ENCODE results near the gene CGNL1.

CGNL1 gene

DNA sequence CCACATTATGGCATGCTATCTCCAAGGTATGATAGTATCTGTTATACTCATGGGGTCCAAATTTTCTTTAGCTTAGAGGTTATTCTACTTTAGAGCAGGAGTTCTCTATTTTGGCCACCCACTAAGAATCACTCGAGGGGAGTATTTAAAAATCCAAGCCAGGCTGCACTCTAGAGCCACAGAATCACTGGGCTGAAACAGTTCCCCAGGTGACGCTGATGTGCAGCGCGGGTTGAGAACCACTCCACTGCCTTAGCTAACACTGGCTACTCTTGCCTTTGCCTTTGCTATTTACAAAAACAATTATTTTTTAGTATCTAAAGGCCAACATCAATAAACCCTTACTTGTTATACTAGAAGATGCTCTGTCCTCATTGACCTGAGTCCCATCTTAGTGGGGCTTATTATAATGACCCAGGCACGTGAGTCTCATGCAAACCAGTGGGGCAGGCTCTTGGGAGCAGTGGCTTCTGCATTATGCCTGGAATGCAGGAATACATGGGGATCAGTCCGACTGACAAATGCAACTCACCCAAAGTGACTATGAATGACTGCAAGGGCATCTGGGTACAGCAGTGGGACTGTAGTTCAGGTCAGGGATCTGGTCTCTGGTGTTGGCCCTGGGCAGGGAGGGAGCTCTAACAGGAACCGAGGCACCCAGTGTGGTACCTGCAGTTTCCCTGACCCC is 21.7 kb upstream of the CGNL1 start:
- no peak for DNase-seq

DNA sequence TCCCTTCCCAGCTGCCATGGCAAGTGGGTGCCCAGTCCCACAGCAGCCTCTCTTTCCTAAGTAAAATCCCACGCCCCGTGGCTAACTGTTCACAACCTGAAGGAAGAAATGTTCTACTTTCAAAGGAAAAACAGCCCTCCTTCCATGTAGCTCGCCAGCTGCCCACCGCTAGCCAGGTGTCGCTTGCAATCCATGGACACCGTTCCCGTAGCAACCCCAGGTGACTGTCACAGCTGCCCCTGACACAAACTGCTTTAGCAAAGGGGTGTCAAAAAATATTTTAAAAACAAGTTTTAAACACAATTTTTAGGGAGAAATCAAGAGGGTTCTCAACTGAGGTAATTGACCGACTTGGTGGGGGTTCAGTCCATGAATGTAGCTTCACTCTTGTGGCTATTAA is 21.0 kb upstream of the CGNL1 start:
- DNase-seq: no peak

DNA sequence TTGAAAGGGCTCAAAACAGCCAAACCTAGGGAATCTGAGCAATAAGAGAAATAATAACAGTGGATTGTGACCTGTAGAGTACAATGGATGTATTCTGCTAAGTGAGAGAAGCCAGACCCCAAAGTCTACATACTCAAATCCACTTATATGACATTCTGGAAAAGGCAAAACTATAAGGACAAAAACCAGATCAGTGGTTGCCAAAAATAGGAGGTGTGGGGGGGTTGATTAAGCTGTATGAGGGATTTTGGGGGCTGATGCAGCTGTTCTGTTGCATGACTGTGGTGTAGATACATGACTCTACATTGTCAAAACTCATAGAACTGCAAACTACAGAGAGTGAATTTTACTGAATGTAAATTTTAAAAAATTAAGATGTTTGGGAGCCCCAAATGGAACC is 20.1 kb upstream of the CGNL1 start:
- no peak for DNase-seq

DNA sequence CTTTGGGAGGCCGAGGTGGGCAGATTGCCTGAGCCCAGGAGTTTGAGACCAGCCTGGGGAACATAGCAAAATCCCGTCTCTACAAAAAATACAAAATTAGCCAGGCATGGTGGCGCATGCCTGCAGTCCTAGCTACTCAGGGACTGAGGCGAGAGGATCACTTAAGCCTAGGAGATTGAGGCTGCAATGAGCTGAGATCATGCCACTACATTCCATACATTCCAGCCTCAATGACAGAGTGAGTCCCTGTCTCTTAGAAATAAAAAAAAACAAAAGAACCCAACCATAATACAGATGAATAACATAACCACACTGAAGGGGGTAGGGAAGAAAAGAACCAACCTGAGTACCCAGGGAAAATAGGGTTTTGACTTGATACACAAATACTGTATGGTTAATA is 19.7 kb upstream of the CGNL1 start:
- DNase-seq: no peak

DNA sequence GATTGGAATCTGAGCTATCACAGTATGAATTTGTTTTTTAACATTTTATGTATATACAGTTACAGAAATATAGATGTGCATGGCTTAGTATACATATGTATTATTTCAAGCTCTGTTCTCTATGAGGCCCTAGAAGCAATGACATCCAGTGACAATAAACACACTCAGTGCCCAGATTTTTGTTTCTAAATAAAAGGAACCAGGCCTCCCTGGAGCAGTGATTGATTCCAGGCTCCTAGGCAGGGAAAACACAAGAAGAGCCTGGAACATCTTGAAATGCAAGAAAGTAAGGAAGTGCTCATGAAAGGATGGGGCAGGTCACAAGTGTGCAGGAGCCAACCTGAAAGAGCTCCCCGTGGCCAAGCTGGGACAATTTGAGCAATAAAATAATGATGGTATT is 18.5 kb upstream of the CGNL1 start:
- DNase-seq: no peak

DNA sequence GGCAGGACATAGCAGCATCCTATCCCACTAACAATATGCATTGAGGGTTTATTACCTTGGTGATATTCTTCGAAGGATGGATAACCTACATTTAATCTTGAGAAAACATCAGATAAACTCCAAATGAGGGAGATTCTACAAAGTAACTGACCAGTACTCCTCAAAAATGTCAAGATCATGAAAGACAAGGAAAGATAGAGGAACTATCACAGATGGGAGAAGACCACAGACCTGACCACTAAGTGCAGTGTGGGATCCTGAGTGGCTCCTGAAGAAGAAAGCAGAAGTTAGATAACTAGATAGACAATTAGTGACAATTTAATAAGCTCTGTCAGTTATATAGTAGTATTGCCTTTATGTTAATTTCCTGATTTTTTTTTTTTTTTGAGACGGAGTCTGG is 17.7 kb upstream of the CGNL1 start:
- DNase-seq: peak; percentile 83

DNA sequence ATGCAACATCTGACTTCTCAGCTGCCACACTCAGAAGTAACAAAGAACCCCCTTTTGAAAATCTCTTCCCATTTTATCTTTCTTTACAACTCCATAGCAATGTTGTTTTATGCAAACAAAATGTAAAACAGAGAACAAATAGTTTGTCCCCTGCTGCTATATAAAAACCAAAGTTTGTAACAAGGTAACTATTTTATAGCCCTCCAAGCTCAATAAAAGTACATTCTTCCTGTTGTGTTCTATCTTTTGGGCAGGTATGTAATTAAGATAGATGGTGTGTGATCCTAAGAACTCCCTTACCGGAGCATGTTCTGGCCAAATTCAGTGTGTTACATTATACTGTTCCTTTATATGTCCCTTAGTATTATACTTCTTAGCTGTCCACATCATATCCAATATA is 12.6 kb upstream of the CGNL1 start:
- no peak for DNase-seq

DNA sequence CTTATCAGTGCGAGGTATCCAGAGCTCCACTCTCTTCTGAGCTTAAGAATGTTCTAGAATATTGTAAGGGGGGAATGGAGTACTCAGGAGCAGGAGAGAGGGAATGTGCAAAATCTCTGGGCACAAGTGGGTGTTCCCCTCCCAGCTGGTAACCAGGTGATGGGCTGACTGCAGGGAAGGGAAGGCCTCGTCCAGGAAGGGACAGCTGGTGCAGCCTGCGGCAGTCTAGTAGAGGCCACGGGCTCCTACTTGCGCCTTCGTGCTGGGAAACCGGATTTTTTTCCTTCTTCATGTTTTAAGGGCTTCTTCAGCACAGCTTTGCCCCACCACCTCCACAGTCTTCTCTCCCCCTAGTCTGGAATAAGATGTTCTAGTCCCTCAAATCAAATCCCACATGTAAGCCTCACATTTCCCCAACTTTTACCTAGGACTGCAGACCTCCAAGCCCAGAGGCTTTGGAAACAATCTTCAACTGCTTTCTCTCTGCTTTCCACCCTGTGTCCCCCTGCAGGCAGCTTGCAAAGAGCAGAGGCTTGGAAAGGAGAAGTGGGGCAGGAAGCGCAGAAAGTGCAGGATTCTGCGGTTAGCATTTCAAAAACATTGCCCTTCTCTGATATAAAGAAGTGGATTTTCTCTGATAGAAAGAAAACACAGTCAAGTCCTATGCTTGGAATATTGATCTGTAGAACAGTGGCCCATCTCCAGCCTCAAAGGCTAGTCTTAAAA is 11.9 kb upstream of the CGNL1 start:
- DNase-seq: peak; percentile 81

DNA sequence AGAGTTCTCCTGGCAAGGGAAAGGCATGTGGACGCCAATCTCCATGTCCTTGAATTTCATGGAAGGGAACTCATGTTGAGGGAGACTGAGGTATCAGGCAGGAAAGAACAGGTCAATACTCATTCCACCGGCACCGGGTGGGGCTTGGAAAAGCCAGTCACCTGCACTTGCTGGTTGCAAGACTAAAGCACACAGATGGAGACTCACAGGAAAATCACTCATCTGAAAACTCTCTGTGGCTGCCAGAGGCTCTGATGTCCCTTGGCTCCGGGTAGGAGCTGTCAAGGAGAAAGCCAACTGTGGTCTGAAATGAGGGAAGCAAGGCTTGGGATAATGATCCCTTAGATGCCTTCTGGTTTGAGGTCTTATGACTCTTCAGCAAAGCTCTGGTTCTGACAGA is 8.7 kb upstream of the CGNL1 start:
- no peak for DNase-seq

DNA sequence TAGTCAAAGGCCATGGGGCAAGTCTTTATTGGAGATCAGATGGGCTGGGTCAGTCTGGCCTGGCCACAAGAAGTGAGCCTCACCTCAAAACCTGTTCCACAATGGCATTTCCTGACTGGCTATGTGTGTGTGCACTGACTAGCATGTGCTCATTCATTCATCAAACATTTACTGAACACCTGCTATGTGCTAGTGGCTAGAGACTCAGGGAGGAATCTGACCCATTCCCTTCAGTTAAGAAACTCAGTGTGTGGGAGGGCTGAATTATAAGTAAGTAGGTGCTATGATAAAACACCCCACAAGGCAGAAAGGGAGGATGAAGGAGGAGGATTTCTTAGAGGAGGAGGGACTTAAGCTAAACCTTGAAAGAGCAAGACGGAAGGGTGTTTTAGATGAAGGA is 5.4 kb upstream of the CGNL1 start:
- no peak for DNase-seq

DNA sequence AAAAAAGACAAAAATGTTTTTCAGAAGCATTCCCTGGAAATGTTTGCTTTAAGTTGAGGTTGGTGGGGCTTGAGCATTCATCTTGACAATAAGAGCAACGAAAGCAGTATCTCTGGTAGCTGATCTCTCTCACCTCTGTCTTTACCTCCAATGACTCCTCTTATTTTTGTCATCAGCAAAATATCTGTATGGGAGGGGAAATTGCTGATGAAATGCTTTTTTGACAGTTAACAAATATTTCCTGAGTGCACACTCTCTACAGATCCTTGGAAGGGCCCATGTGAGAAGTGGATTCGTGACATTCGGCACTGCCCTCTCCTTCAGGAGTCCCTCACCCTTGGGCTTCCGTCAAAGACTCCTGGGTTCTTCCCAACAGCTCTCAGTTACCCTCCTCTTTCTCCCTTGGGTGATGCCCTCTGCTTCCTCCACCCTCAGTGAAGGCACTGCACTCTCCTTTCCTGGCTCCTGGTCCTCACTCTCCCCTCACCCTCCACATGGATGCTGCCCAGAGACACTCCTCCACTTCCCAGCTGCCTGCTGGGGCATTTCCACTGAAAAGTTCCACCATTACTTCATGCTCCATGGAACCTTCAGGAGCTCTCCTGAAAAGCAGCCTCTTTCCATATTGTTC is 2.9 kb upstream of the CGNL1 start:
- no peak for DNase-seq

DNA sequence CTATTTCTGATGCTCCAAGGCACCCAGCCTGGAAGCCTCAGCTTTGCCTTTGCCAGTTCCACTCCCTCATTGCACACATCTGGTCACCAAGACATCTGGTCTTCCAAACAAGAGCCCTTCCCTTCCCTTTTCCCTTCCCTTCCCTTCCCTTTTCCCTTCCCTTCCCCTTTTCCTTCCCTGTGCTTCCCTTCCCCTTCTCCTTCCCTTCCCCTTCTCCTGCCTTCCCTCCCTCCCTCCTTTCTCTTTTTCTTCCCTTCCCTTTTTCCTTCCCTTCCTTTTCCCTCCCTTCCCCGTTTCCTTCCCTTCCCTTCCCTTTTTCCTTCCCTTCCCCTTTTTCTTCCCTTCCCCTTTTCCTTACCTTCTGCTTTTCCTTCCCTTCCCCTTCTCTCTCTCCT is 2.4 kb upstream of the CGNL1 start:
- no peak for DNase-seq

DNA sequence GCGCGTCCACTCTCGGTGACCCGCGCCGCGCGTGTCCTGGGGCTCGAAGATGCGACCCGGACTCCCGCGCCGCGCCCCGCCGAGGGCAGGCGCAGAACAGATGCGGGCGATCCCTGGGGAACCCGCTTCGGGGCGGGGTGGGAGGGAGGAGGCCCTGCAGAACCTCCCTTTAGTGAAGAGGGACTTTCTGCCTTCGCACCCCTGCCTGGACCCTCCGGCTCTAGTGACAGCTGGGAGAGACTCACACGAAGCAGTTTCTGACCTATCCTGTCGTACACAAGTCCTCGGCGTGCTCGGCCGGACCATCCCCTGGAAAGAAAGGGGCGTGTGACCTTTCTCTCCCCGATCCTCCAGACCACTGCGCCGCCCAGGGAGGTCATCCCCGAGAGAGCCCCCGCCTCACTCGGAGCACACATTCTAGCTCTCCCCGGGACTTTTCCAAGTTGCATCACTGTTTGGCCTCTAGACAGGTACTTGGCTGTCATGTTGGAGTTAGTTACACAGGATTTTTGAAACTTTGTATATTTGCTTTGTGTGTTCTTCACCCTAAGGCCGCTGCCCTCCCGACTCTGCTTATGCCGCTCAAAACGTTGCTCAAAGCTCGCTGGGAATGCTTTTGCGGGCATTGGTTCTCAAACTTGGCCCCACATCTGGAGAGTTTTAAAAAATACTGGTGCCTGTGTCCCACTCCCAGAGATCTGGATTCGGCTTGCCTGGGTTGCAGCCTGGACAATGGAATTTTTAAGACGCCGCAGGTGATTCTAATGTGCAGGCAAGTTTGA is 582 bp downstream of the CGNL1 start:
- no peak for DNase-seq

DNA sequence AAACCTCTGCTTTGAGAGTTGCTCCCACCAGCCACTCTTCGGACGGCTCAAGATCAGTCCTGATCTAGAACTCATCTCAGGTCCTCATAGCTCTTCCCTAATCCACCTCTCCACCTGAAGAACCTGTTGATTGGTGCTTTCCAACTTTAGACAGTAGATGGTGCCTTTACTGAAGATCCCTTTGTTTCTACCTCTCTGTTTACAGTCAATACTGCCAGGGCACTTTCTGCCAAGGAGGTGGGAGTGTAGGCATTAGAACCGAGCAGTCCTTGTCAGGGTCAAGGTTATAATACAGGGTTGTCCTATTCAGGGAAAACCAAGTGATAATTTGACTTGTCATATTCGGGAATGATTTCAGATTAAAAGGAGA is 1.2 kb downstream of the CGNL1 start:
- no peak for DNase-seq

DNA sequence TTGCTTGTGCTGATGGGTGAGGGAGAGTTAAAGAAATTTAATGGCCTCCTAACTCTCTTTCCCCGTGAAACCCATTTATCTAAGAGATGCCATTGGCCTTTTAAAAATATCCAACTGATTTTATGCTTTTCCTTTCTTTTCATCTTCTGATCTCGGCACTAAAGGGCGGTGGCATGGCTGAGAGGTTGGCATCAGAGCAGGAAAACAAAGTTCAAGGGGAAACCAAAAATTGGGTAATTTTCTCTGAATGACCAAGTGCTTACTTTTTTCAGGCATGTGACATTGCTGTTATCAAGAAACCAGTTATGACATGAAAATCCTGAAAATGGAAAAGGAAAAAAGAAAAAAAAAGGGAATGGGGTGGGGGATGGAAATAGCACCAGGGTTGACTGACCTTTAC is 3.2 kb downstream of the CGNL1 start:
- DNase-seq: no peak

DNA sequence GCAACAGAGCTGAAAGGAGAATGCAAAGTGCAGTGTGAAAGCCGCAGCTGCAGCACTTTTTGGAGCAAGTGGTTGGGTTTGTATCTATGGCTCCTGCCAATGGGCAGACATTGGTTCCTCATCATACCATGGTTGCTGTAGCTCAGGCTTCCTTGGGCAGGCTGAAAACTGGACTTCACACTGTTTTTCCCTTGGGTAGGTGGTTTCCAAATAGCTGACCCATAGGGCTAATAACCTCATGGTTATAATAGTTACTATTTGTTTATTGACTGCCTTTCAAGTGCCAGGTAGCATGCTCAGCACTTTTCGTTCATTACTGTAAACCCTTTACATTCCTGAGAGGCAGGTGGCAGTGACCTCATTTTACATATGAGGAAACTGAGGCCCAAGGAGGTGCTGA is 4.5 kb downstream of the CGNL1 start:
- no peak for DNase-seq

DNA sequence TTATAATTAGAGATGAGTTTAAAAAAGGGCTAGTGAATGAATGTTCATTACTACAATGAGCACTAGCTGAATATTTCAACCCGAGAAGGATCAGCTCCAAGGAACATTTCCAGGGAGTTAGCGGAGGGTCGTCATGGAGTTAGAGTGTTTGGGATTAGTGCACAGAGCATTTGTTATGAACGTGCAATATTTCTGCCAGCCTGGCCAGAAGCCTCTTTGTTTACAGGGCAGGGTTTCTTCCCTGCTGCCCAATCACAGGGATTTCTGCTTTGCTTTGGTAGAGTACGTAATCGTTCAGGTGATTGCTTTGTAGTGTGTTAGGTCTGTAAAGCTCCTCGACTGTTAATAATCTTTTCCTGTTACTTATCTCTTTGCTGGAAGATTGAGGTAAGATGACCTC is 5.9 kb downstream of the CGNL1 start:
- no peak for DNase-seq

DNA sequence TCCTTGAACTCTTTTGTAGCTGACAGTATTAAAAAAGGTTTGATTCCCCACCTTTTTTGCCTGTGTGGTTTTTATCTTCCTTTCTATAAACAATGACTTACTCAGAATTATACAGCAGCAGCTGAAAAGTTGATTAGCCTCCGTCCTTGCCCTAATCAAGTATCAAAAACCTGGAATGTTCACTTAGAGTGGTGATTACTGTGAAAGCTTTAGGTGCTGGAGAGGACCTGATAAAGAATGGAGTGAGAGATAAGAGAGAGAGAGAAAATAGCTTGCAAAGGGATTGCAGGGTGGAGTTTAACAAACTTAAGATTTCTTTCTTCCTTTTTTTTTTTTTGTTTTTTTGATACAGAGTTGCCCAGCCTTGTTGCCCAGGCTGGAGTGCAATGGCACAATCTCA is 6.7 kb downstream of the CGNL1 start:
- no peak for DNase-seq

DNA sequence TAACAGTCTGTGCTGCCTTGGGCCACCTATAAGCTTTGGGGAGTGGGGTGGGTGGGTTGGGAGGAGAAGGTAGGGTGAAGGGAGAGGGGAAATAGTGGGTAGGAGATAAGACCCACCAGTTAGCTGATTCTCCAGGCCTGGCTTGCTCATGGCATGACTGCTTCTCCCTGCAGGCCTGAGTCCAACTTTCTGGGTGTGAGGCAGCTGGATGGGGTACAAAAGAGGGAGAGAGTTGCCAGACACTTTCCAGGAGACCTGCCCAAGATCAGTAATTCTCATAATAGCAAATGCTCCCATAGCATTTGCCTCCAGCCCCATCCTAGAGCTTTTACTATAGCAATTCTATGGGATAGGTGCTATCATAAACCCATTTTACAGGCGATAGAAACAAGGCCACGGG is 7.7 kb downstream of the CGNL1 start:
- no peak for DNase-seq

DNA sequence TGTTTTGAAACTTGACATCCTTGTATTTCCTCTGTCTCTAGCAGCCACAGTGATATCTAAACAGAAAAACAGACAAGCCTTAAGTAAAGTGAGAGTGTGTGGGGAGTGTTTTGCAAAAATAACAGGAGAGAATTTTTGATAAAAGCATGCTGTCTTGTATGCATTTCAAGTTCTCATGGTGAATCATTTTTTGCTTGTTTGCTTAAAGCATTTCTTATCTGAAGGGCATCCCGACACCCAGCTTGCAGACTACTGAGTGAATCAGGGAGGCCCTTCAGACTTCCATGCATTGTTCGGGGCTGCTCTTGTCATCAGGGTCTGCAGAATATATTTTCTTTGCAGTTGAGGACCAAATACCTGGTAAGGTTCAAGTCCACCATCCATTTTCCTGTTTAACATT is 8.5 kb downstream of the CGNL1 start:
- no peak for DNase-seq

DNA sequence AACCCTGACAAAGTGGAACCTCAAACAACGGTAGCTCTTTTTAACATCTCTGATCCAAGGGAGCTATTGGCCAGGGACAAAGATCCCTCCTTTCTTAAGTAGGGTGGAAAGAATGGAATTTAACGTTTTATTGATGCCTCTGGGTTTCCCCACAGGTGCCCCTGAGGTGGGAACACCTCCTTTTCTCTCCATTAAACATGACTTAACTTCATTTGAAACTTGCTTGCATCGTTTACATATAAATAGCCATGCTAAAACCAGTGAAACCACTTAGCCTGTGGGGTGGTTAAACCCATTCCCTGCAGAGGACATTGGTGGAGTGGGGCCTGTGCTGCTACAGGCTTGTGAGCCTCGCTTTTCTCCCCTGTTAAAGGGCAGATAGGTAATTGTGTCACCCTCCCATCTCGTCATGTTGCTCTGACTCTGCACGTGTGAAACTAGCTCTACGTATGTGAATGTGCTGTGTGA is 9.7 kb downstream of the CGNL1 start:
- no peak for DNase-seq

DNA sequence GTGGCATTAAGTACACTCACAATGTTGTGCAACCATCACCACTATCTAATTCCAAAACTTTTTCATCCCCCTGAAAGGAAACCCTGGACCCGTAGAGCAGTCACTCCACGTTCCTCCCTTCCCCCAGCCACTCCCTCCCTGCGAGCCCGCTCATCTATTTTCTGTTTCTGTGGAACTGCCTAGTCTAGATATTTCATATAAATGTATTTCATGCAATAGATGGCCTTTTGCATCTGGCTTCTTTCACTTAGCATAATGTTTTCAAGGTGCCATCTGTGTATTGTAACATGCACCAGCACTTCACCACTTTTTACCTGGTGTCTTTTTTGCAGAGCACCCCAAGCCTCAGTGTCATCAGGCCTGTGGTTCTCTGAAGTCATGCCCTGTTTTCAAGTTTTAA is 10.7 kb downstream of the CGNL1 start:
- DNase-seq: no peak

DNA sequence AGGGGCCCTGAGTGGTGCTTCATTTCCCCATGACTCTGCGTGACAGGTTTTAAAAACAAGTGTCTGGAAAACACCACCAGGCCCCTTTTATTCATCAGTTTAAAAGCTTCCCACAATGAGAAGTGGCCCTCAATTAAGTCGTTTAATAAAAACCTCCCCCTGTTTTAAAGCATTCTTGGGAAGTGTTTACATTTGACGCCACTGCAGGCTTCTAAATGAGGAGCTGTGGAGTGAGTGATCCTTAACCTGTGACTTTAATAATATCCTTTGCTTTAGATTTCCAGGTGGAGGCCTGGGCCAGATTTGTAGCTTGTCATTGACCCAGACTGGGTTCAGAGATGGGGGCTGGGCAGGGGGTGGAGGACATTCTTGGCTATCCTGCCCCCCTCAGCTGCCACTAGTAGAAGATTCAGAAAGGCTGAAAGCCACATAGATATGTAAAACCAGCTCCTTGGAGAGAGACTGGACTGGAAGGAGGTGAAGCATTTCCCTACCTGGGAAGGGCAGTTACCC is 11.3 kb downstream of the CGNL1 start:
- DNase-seq: no peak

DNA sequence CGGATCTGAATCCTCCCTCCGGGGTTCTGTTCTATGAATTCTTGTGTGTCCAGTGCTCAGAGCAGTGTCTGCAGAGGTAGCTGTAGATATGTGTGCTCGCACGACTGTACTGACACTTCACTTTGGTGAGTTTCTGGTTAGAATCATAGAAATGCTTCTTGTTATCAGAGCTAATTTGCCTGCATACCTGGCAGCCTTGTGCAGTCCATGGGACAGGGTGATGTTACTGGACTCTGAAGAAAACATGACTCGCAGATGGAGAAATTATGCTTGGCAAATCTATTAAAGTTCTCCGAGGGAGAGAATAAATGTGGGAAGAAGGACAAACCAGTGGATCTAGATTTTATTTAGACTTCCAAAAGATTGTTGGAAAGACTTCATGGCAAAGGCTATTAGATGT is 12.2 kb downstream of the CGNL1 start:
- DNase-seq: no peak
